Chondrocyte (in vitro differentiated cells): ENCODE results near the gene VAV2. TPM values are rescaled to one million over a fixed set of nuclear protein-coding genes. Genes with fewer than 3 reads are reported as not detected.

Experiments
- DNase-seq: peaks from one replicate; pipeline ENCODE4 v3.0.0; 2021; ENCODE audit warnings: mixed read lengths, low spot score
- H3K27ac Mint-ChIP-seq: one replicate; pipeline ENCODE4 v1.8.0; 2021; ENCODE audit warnings: mild to moderate bottlenecking, moderate library complexity, mixed read lengths; ENCODE audit not compliant: unreplicated experiment
- H3K27me3 Mint-ChIP-seq: 2 replicates; pipeline ENCODE4 v1.8.0; 2021; ENCODE audit warnings: low read depth, mixed read lengths
- H3K36me3 Mint-ChIP-seq: 2 replicates; pipeline ENCODE4 v1.8.0; 2021; ENCODE audit warnings: low read depth, mixed read lengths
- H3K4me1 Mint-ChIP-seq: 2 replicates; pipeline ENCODE4 v1.8.0; 2021; ENCODE audit warnings: low read depth, mild to moderate bottlenecking, mixed read lengths
- H3K4me3 Mint-ChIP-seq: one replicate; pipeline ENCODE4 v1.8.0; 2021; ENCODE audit warnings: mild to moderate bottlenecking, moderate library complexity, mixed read lengths; ENCODE audit not compliant: unreplicated experiment
- H3K9me3 Mint-ChIP-seq: 2 replicates; pipeline ENCODE4 v1.8.0; 2021; ENCODE audit warnings: low read depth, mixed read lengths
- CTCF ChIP-seq: fragments of 200-600 bp; sonication (generic); IDR thresholded peaks from 2 replicates; pipeline ENCODE4 v1.5.0; 2021; ENCODE audit warnings: antibody characterized with exemption, mild to moderate bottlenecking, moderate library complexity
- total RNA-seq: library from RNA; stranded (reverse); gene quantifications from 3 replicates; pipeline ENCODE4 v1.2.1, GENCODE V29; 2021

The VAV2 gene
- total RNA-seq, 1 donor from 2014 or later: 17.7 TPM

GRCh38 chr9:133826289-133827085 lies 165.6 kb downstream of the VAV2 start:
- Mint-ChIP-seq H3K36me3 (peaks cover 4% of the 10 kb centered on the region), H3K4me3 (no peak overlapping the region), H3K4me1 (peaks cover 8% of the 10 kb centered on the region), H3K9me3 (no peaks in the 10 kb centered on the region), H3K27ac (no peak overlapping the region), H3K27me3 (no peaks in the 10 kb centered on the region)
- no peak for DNase-seq
- no peak for TF ChIP-seq CTCF

- H3K27ac Mint-ChIP-seq: no peak overlapping the region
- DNase-seq: no peak
These were observed 166.4 kb downstream of the VAV2 start for GRCh38 chr9:133825555-133826218.

GRCh38 chr9:133824802-133825186 lies 167.3 kb downstream of the VAV2 start:
- Mint-ChIP-seq H3K27me3 (no peaks in the 10 kb centered on the region), H3K9me3 (no peaks in the 10 kb centered on the region), H3K36me3 (peaks cover 4% of the 10 kb centered on the region), H3K27ac (no peak overlapping the region), H3K4me3 (no peak overlapping the region), H3K4me1 (peaks cover 11% of the 10 kb centered on the region)
- DNase-seq: no peak
- no peak for TF ChIP-seq CTCF

More at GRCh38 chr9:133825555-133826218, 166.4 kb downstream of the VAV2 start:
- H3K4me3 Mint-ChIP-seq: no peak overlapping the region
- H3K27me3 Mint-ChIP-seq: no peaks in the 10 kb centered on the region
- H3K9me3 Mint-ChIP-seq: no peaks in the 10 kb centered on the region
- H3K4me1 Mint-ChIP-seq: peaks cover 11% of the 10 kb centered on the region
- no peak for TF ChIP-seq CTCF
- peaks cover 4% of the 10 kb centered on the region for H3K36me3 Mint-ChIP-seq

- H3K4me3 Mint-ChIP-seq: no peak overlapping the region
- no peak for TF ChIP-seq CTCF
- no peak overlapping the region for H3K27ac Mint-ChIP-seq
- peaks cover 11% of the 10 kb centered on the region for H3K4me1 Mint-ChIP-seq
- DNase-seq: no peak
- H3K36me3 Mint-ChIP-seq: peaks cover under 1% of the 10 kb centered on the region
- H3K9me3 Mint-ChIP-seq: no peaks in the 10 kb centered on the region
- no peaks in the 10 kb centered on the region for H3K27me3 Mint-ChIP-seq
These were observed 167.9 kb downstream of the VAV2 start for GRCh38 chr9:133824106-133824801.
